Right lobe of liver (tissue), 6 donors: Measurements from ENCODE around the gene PTPRD. TPM values are rescaled to one million over a fixed set of nuclear protein-coding genes. Genes with fewer than 3 reads are reported as not detected.

ENCODE experiments used
- ATAC-seq, 4 donors: fragments of 200-7000 bp; cut with Tn5 transposase; one replicate each; pipeline ENCODE4 v1.9.1; 2020; ENCODE audit warnings: mild to moderate bottlenecking in 4 of 4, moderate library complexity in 4 of 4
- DNase-seq, 3 donors: peaks; one replicate each; pipeline ENCODE4 v3.0.0-alpha.2; 2020
- H3K27ac ChIP-seq, 3 donors: fragments of 200-600 bp; one replicate each; pipeline ENCODE4 v1.8.0; 2022
- H3K27me3 ChIP-seq, 2 donors: fragments of 200-600 bp; one replicate each; pipeline ENCODE4 v1.8.0; 2022
- H3K36me3 ChIP-seq, 4 donors: fragments of 200-600 bp; sonication (generic) in 1 of 4; one replicate each; pipeline versions ENCODE4 v1.5.1 to v1.8.0; 2017 to 2022; ENCODE audit warnings: control low read depth in 1 of 4
- H3K4me1 ChIP-seq, 4 donors: fragments of 200-600 bp; sonication (generic) in 1 of 4; one replicate each; pipeline versions ENCODE4 v1.5.1 to v1.8.0; 2017 to 2022; ENCODE audit warnings: control low read depth in 1 of 4
- H3K4me3 ChIP-seq, 3 donors: fragments of 200-600 bp; one replicate each; pipeline ENCODE4 v1.8.0; 2022
- H3K9me3 ChIP-seq, 4 donors: fragments of 200-600 bp; sonication (generic) in 1 of 4; one replicate each; pipeline versions ENCODE4 v1.5.1 to v1.8.0; 2017 to 2022; ENCODE audit warnings: control low read depth in 1 of 4
- POLR2A ChIP-seq: fragments of 450-650 bp; IDR thresholded peaks from one replicate; pipeline ENCODE4 v1.6.1; 2017; ENCODE audit warnings: antibody characterized with exemption, mild to moderate bottlenecking
- WGBS: methylation state at CpG from one replicate; pipeline ENCODE4 v1.1.6; 2018; ENCODE audit warnings: low coverage, low lambda C conversion rate; ENCODE audit not compliant: insufficient coverage; ENCODE audit errors: missing lambda C conversion rate; 5-methylcytosine and 5-hydroxymethylcytosine counted together
- intact Hi-C, 2 donors: fragments of 100-400 bp; cut with DNase I; formaldehyde crosslinking; loops; one replicate each; pipeline versions ENCODE4 v1.11.2 to v1.14.1; 2022
- total RNA-seq, 6 experiments: library from RNA; depleted of rRNA in 2 of 6; stranded (reverse); fragments of >200 nt in 2 of 6; fragmentation: NEBNext Ultra II Directional in 3 of 6; extraction: Animal tissue kit (Norgen Biotek cat#: 25700) in 3 of 6; gene quantifications; one replicate each; pipeline versions ENCODE4 v1.1.0 to v1.2.4, GENCODE V29; 2016 to 2023
- TF ChIP-seq, protein P1 (sequence below), 4 donors: fragments of 200-600 bp in 3 of 4; fragments of 450-650 bp in 1 of 4; IDR thresholded peaks; one replicate each; pipeline versions ENCODE4 v1.5.1 to v1.8.0; 2016 to 2022; ENCODE audit warnings: antibody characterized with exemption in 4 of 4, mild to moderate bottlenecking in 2 of 4
- donor health status: DM: no; HTN: yes; CAD: no.
- donor health status: DM: no; HTN: no; CAD: no.
- donor health status: DM: no; HTN: no; CAD: no.
- donor health status: DM: no; HTN: yes; CAD: no.
- donor health status: DM: no; HTN: yes; CAD: no.

PTPRD gene
- total RNA-seq, 6 experiments from 2014 or later: 5.4 to 29.8 (median 13.9) TPM

DNA sequence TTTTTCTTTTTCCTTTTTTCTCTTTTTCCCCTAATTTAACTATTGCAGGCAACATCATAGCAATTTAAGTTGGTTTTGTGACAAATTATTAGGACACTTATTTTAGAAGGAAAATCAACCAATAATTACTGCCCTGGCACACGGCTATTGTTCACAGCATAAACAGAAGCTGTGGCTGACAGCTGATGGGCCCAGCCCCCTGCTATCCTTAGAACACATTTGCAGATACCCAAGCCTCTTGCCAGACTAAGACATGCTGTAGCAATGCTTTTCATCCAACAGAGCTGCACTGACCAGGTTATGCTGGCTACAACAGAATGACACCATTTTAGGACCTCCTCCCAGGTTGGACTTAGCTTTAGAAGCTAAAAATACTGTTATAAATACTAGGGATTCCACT is 1960.5 kb downstream of the PTPRD start:
- DNase-seq (no peak), ATAC-seq (no peak)
- 57% methylated on average over 1 of the region's 1 CpG for WGBS
- TF ChIP-seq, protein P1, sequence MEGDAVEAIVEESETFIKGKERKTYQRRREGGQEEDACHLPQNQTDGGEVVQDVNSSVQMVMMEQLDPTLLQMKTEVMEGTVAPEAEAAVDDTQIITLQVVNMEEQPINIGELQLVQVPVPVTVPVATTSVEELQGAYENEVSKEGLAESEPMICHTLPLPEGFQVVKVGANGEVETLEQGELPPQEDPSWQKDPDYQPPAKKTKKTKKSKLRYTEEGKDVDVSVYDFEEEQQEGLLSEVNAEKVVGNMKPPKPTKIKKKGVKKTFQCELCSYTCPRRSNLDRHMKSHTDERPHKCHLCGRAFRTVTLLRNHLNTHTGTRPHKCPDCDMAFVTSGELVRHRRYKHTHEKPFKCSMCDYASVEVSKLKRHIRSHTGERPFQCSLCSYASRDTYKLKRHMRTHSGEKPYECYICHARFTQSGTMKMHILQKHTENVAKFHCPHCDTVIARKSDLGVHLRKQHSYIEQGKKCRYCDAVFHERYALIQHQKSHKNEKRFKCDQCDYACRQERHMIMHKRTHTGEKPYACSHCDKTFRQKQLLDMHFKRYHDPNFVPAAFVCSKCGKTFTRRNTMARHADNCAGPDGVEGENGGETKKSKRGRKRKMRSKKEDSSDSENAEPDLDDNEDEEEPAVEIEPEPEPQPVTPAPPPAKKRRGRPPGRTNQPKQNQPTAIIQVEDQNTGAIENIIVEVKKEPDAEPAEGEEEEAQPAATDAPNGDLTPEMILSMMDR (IDR thresholded peaks at IDR 0.05): no peak
- TF ChIP-seq POLR2A: no peak
- Histone ChIP-seq H3K27me3 (no peaks in the 10 kb centered on the region), H3K4me3 (no peak overlapping the region), H3K9me3 (no peaks in the 10 kb centered on the region), H3K36me3 (no peaks in the 10 kb centered on the region), H3K4me1 (peaks cover 0 to 9% (median 0%) of the 10 kb centered on the region in 4 donors), H3K27ac (no peak overlapping the region)
- intact Hi-C loops: no loop called here

DNA sequence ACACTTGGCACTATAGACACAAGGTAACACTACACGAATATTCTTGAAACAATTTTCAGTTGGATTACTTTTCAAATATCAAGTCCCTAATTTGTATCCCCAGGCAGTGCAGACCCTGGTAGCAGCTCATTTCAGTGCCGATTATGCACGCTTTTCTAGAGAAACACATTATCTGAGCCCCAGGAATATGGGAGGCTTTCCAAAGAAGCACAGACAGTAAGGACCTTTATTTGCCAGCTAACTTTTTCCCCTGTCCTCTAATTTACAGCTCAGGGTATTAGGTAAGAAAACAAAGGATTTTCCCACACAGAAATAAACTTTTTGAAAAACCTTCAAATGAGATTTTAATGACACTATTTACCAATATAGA is 1961.0 kb downstream of the PTPRD start:
- TF ChIP-seq, protein P1 (IDR thresholded peaks at IDR 0.05): no peak
- TF ChIP-seq POLR2A: no peak
- no peak overlapping the region for H3K4me3 ChIP-seq
- no peak for DNase-seq
- H3K9me3 ChIP-seq: no peaks in the 10 kb centered on the region
- H3K36me3 ChIP-seq: no peaks in the 10 kb centered on the region
- intact Hi-C loops: no loop called here
- ATAC-seq: no peak
- H3K4me1 ChIP-seq: peaks cover 0 to 9% (median 0%) of the 10 kb centered on the region in 4 donors
- H3K27ac ChIP-seq: no peak overlapping the region
- no peaks in the 10 kb centered on the region for H3K27me3 ChIP-seq
- WGBS: 37% methylated on average over 3 of the region's 3 CpGs

- no peak for ATAC-seq
- Histone ChIP-seq H3K4me1 (peaks cover 0 to 9% (median 0%) of the 10 kb centered on the region in 4 donors), H3K27ac (no peak overlapping the region), H3K4me3 (no peak overlapping the region), H3K9me3 (no peaks in the 10 kb centered on the region), H3K27me3 (no peaks in the 10 kb centered on the region), H3K36me3 (no peaks in the 10 kb centered on the region)
- no peak for DNase-seq
- no peak for TF ChIP-seq POLR2A
- TF ChIP-seq, protein P1 (IDR thresholded peaks at IDR 0.05): no peak
- intact Hi-C loops: no loop called here
- 74% methylated on average over 10 of the region's 10 CpGs for WGBS
These were observed 1961.5 kb downstream of the PTPRD start for GRCh38 chr9:8651070-8651845.

DNA sequence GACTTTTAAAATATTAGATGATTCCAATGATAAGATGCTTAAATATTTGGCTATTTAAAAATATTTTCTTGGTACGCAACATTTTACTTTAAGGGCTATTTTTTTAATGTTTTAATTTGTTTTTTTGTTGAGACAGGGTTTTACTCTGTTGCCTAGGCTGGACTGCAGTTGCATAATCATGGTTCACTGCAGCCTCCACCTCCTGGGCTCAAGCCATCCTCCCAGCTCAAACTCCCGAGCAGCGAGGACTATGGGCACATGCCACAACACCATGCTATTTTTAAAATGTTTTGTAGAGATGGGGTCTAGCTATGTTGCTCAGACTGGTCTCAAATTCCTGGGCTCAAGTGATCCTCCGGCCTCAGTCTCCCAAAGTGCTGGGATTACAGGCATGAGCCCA is 1963.0 kb downstream of the PTPRD start:
- H3K9me3 ChIP-seq: no peaks in the 10 kb centered on the region
- H3K27ac ChIP-seq: no peak overlapping the region
- WGBS: 67% methylated on average over 4 of the region's 4 CpGs
- intact Hi-C loops: no loop called here
- H3K4me1 ChIP-seq: peaks cover 0 to 9% (median 0%) of the 10 kb centered on the region in 4 donors
- ATAC-seq: peak in 2 of 4 donors; percentile 43 to 45
- no peaks in the 10 kb centered on the region for H3K36me3 ChIP-seq
- TF ChIP-seq, protein P1 (IDR thresholded peaks at IDR 0.05): no peak
- TF ChIP-seq POLR2A: no peak
- H3K27me3 ChIP-seq: no peaks in the 10 kb centered on the region
- no peak overlapping the region for H3K4me3 ChIP-seq
- DNase-seq: peak in 1 of 3 donors; percentile 53
